Neural crest cell (in vitro differentiated cells): ENCODE measurements around the gene ASB7. TPM values are rescaled to one million over a fixed set of nuclear protein-coding genes. Genes with fewer than 3 reads are reported as not detected.

ENCODE experiments used
- DNase-seq: peaks from one replicate; pipeline ENCODE4 v3.0.0; 2021; ENCODE audit warnings: low read depth, mixed read lengths, low spot score
- H3K27ac Mint-ChIP-seq: one replicate; pipeline ENCODE4 v1.8.0; 2021; ENCODE audit warnings: mild to moderate bottlenecking, mixed read lengths; ENCODE audit not compliant: unreplicated experiment
- H3K27me3 Mint-ChIP-seq: 2 replicates; pipeline ENCODE4 v1.8.0; 2021; ENCODE audit warnings: low read depth, mild to moderate bottlenecking, mixed read lengths
- H3K36me3 Mint-ChIP-seq: 2 replicates; pipeline ENCODE4 v1.8.0; 2021; ENCODE audit warnings: low read depth, mild to moderate bottlenecking, mixed read lengths
- H3K4me1 Mint-ChIP-seq: 2 replicates; pipeline ENCODE4 v1.8.0; 2021; ENCODE audit warnings: mixed read lengths
- H3K4me3 Mint-ChIP-seq: one replicate; pipeline ENCODE4 v1.8.0; 2021; ENCODE audit warnings: mild to moderate bottlenecking, mixed read lengths
- H3K9me3 Mint-ChIP-seq: 2 replicates; pipeline ENCODE4 v1.8.0; 2021; ENCODE audit warnings: mixed read lengths
- total RNA-seq: library from RNA; stranded (reverse); gene quantifications from 2 replicates; pipeline ENCODE4 v1.2.1, GENCODE V29; 2021
- TF ChIP-seq, protein P1 (sequence below): fragments of 200-600 bp; sonication (generic); conservative IDR thresholded peaks from 2 replicates; pipeline ENCODE4 v1.5.0; 2021; ENCODE audit warnings: antibody characterized with exemption, mild to moderate bottlenecking

Gene ASB7
- total RNA-seq, 1 donor from 2014 or later, result 14.4 TPM

DNA sequence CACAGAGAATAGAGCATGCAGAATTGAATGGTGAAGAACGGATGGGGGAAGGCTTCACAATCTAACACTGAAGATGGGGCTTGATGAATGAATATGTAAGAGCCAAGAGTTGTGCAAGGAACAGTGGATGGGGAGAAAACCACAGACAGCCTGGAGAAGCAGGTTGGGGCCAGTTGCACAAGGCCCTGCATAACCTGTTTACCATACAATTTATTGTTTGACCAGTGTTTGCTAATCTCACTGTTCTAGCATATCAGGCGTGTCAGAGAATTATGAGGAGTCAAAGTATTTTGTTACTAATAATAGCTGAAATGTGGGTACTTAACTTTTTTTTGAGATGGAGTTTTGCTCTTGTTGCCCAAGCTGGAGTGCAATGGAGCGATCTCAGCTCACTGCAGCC is 36.8 kb upstream of the ASB7 start:
- no peaks in the 10 kb centered on the region for H3K27me3 Mint-ChIP-seq
- DNase-seq, result no peak
- no peak overlapping the region for H3K27ac Mint-ChIP-seq
- TF ChIP-seq, protein P1, sequence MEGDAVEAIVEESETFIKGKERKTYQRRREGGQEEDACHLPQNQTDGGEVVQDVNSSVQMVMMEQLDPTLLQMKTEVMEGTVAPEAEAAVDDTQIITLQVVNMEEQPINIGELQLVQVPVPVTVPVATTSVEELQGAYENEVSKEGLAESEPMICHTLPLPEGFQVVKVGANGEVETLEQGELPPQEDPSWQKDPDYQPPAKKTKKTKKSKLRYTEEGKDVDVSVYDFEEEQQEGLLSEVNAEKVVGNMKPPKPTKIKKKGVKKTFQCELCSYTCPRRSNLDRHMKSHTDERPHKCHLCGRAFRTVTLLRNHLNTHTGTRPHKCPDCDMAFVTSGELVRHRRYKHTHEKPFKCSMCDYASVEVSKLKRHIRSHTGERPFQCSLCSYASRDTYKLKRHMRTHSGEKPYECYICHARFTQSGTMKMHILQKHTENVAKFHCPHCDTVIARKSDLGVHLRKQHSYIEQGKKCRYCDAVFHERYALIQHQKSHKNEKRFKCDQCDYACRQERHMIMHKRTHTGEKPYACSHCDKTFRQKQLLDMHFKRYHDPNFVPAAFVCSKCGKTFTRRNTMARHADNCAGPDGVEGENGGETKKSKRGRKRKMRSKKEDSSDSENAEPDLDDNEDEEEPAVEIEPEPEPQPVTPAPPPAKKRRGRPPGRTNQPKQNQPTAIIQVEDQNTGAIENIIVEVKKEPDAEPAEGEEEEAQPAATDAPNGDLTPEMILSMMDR, result no peak
- no peak overlapping the region for H3K4me3 Mint-ChIP-seq
- peaks cover 6% of the 10 kb centered on the region for H3K36me3 Mint-ChIP-seq
- H3K4me1 Mint-ChIP-seq, result no peaks in the 10 kb centered on the region
- H3K9me3 Mint-ChIP-seq, result no peaks in the 10 kb centered on the region

DNA sequence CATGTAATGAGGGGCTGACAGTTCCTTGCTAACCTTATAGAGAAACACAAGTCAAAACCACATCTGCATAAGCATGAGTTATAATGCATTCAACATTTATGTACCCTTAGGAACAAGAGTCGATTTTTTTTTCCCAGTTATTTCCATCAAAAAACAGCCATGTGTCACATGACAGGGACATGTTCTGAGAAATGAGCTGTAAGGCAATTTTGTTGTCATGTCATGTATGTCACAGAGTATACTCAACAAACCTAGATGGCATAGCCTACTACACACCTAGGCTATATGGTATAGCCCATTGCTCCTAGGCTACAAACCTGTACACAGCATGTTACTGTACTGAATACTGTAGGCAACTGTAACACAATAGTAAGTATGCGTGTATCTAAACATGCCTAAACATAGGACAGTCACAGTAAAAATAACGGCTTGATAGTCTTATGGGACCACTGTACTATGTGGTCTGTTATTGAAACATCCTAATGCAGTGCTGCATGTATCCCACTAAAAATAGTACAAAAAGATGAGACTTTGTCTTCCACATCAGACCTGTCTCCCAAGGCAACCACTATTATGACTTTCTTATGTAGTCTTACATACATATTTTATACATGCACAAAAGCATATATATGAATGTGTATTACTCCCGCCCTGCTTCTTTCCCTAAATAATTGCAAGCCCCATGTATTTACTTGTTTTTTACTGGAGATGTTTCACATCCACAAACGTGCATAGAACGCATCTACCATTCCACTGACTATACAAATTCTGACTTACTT is 35.4 kb upstream of the ASB7 start:
- peaks cover 6% of the 10 kb centered on the region for H3K36me3 Mint-ChIP-seq
- no peak overlapping the region for H3K27ac Mint-ChIP-seq
- H3K9me3 Mint-ChIP-seq, result no peaks in the 10 kb centered on the region
- H3K4me3 Mint-ChIP-seq, result no peak overlapping the region
- TF ChIP-seq, protein P1, result no peak
- H3K27me3 Mint-ChIP-seq, result no peaks in the 10 kb centered on the region
- no peaks in the 10 kb centered on the region for H3K4me1 Mint-ChIP-seq
- DNase-seq, result no peak

DNA sequence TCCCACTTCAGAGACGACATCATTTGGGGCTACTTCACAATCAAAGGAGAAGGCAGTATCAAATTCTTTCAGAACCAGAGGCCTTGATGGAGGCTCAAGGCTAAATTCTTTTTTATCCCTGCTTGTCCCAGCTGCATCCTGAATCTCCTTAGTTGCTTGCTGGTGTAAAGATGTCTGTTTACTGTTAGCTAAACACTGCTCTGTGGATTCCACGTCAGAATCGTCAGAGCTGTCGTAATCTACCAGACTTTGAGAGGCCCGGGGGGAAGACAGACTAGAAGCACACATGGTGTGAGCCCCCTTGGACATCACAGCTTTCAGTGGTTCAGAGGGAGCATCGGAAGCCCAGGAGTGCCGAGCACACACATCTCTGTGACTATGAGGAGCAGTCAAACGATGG is 33.0 kb upstream of the ASB7 start:
- no peak overlapping the region for H3K27ac Mint-ChIP-seq
- TF ChIP-seq, protein P1, result no peak
- no peaks in the 10 kb centered on the region for H3K4me1 Mint-ChIP-seq

DNA sequence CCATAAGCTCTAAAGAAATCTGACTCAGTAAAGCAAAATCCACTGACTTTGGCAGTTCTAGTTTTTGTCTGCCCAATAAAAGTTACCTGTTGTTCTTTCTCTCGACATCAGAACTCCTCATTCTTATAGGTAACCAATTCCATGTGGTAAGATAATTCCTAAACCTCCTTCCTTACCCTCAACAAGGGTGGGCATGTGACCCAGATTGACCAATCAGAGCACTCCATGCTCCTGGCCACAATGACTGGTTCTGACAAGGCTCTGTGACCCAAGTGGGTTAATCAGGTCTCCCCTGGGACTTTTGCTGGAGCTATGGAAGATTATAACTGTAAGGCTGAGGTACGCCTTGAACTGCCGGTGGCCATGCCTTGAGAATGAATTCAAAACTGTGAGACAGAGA is 32.1 kb upstream of the ASB7 start:
- H3K36me3 Mint-ChIP-seq, result peaks cover 9% of the 10 kb centered on the region
- TF ChIP-seq, protein P1, result no peak
- no peak overlapping the region for H3K27ac Mint-ChIP-seq
- no peaks in the 10 kb centered on the region for H3K27me3 Mint-ChIP-seq
- H3K4me1 Mint-ChIP-seq, result no peaks in the 10 kb centered on the region
- H3K4me3 Mint-ChIP-seq, result no peak overlapping the region
- DNase-seq, result no peak
- H3K9me3 Mint-ChIP-seq, result no peaks in the 10 kb centered on the region

More for the DNA sequence above, 33.0 kb upstream of the ASB7 start:
- Mint-ChIP-seq H3K27me3 (no peaks in the 10 kb centered on the region), H3K36me3 (peaks cover 9% of the 10 kb centered on the region), H3K9me3 (no peaks in the 10 kb centered on the region), H3K4me3 (no peak overlapping the region)
- DNase-seq, result no peak

DNA sequence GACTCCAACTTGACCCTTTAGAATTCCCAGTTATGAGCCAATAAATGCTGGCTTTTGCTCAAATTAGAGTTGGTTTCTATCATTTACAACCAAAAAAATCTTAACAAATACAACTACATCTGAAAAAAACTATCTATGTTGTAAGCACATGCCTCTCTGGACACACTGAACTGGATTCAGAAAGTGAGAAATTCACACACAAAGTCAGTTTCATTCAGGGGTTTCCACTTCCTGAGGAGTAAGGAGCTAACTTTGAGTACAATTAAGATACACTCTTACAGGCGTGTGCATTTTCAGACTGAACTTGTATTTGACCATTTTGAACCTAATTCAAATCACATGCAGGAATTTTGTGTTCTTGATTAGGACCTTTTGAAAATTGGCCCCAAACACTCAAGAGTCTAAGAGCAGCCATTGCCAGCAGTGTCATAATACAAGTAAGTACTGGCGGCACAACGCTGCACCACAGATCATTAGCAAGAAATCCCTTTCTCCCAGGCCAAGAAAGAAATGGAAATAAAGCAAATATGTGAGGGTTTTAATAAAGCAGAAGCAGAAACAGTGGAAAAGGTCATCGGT is 31.6 kb upstream of the ASB7 start:
- Mint-ChIP-seq H3K4me1 (no peaks in the 10 kb centered on the region), H3K4me3 (no peak overlapping the region), H3K9me3 (no peaks in the 10 kb centered on the region), H3K27ac (no peak overlapping the region), H3K27me3 (no peaks in the 10 kb centered on the region), H3K36me3 (peaks cover 12% of the 10 kb centered on the region)
- no peak for DNase-seq
- TF ChIP-seq, protein P1, result no peak
